ENCODE data around the gene RAB23. TPM values are rescaled to one million over a fixed set of nuclear protein-coding genes. Genes with fewer than 3 reads are reported as not detected.

RAB23 gene
- total and polyA plus RNA-seq, 2 of the 8 experiments (the other 6 are each of a cell fraction or from before 2014, with no cell fraction given): 6.5 to 17.2 TPM

- peaks cover 0 to 2% of the 10 kb centered on the region in 2 experiments for H4K20me1 ChIP-seq (replicated peaks in 1 of 2; ENCODE audit: control insufficient read depth in 1 of 2, insufficient read depth in 2 of 2, low read length in 2 of 2)
- no peak for TF ChIP-seq NRF1 (IDR thresholded peaks at IDR 0.05; ENCODE audit: low read depth, low read length)
- no peak for TF ChIP-seq TAF7 (optimal IDR thresholded peaks at IDR 0.05; ENCODE audit: borderline replicate concordance, low read depth, low read length)
- no peak for TF ChIP-seq HDAC2 (IDR thresholded peaks at IDR 0.05; ENCODE audit: borderline replicate concordance in 1 of 2, low read depth in 2 of 2, low read length in 2 of 2)
- TF ChIP-seq POLR2AphosphoS5 (IDR thresholded peaks at IDR 0.05; ENCODE audit: low read depth, low read length): no peak
- no peak for TF ChIP-seq USF2 (IDR thresholded peaks at IDR 0.05; ENCODE audit: low read length)
- TF ChIP-seq POLR2A (IDR thresholded peaks at IDR 0.05; ENCODE audit: control extremely low read depth in 1 of 2, low read depth in 2 of 2, low read length in 2 of 2): no peak
- no peak for TF ChIP-seq CREB1 (IDR thresholded peaks at IDR 0.05)
- TF ChIP-seq GTF2F1 (IDR thresholded peaks at IDR 0.05; ENCODE audit: borderline replicate concordance, low read depth, low read length): no peak
- no peak for TF ChIP-seq KDM4A (IDR thresholded peaks at IDR 0.05; ENCODE audit: low read depth, low read length, severe bottlenecking)
- no peak for TF ChIP-seq CHD2 (IDR thresholded peaks at IDR 0.05; ENCODE audit: low read length)
- TF ChIP-seq MAFK (IDR thresholded peaks at IDR 0.05; ENCODE audit: low read depth, low read length): no peak
- TF ChIP-seq SIRT6 (IDR thresholded peaks at IDR 0.05; ENCODE audit: low read length): no peak
Observed at GRCh38 chr6:57177545-57178265, 44.4 kb downstream of the RAB23 start.

More at GRCh38 chr6:57177545-57178265, 44.4 kb downstream of the RAB23 start:
- POLR2A ChIA-PET (ENCODE audit: partially characterized antibody): interaction anchor here (0.9 to 1.0 kb wide), 3 partner anchors 8 to 12 kb away, joined by 3 to 6 read pairs (median 3); no protein-coding TSS in a partner anchor
- no peaks in the 10 kb centered on the region for H3K9me3 ChIP-seq (ENCODE audit: insufficient read depth in 2 of 2, low read depth in 1 of 2, low read length in 1 of 2)
- H2BK120ac ChIP-seq (replicated peaks; ENCODE audit: low read depth, low read length): no peak overlapping the region
- no peak overlapping the region for H3K23ac ChIP-seq (ENCODE audit: insufficient read length)
- FAIRE-seq (no peak), DNase-seq (ENCODE audit: low read depth in 1 of 2, low spot score in 2 of 2) (no peak)
- H3K36me3 ChIP-seq (ENCODE audit: control insufficient read depth in 2 of 4, insufficient read depth in 4 of 4, low read length in 3 of 4): peaks cover 0 to 5% (median 3%) of the 10 kb centered on the region in 4 experiments; a peak in 3 of 8 replicates
- peaks cover 2 to 17% (median 6%) of the 10 kb centered on the region in 4 experiments; a peak in 5 of 7 replicates for H3K4me1 ChIP-seq (replicated peaks in 1 of 4; ENCODE audit: control insufficient read depth in 3 of 4, insufficient read depth in 4 of 4, low read length in 3 of 4)
- no peak overlapping the region for H2BK20ac ChIP-seq (ENCODE audit: low read length)
- no peak overlapping the region for H3K4me3 ChIP-seq (ENCODE audit: extremely low read depth in 1 of 4, insufficient read depth in 2 of 4, low read depth in 3 of 4, low read length in 4 of 4)
- WGBS, 2 experiments (ENCODE audit: extremely low coverage in 1 of 2, insufficient coverage in 1 of 2, insufficient read length in 1 of 2, insufficient replicate concordance in 2 of 2, low coverage in 1 of 2, low lambda C conversion rate in 2 of 2, missing lambda C conversion rate in 1 of 2): 86% methylated on average over 11 of the region's 11 CpGs; no CpG with 5 or more reads in 1 of the 2 experiments
- H4K91ac ChIP-seq (replicated peaks; ENCODE audit: insufficient read length, low read length): no peak overlapping the region
- H3K79me2 ChIP-seq (ENCODE audit: control insufficient read depth in 1 of 2, insufficient read depth in 2 of 2, low read length in 2 of 2): peaks cover 3 to 80% of the 10 kb centered on the region in 2 experiments; a peak in 2 of 4 replicates
- no peak overlapping the region for H3K9ac ChIP-seq (replicated peaks in 1 of 4; ENCODE audit: extremely low read depth in 1 of 4, low read depth in 3 of 4, low read length in 3 of 4)
- H3K4me2 ChIP-seq (ENCODE audit: insufficient read depth in 1 of 2, low read depth in 2 of 2, low read length in 2 of 2): no peak overlapping the region; a peak in 1 of 4 replicates
- H2BK5ac ChIP-seq (ENCODE audit: low read depth, low read length): no peak overlapping the region
- H2BK15ac ChIP-seq (ENCODE audit: low read length): no peak overlapping the region
- H3K27ac ChIP-seq (ENCODE audit: low read depth, low read length): no peak overlapping the region
- H3K4ac ChIP-seq (replicated peaks; ENCODE audit: insufficient read length, low read depth, low read length): no peak overlapping the region
- H3K56ac ChIP-seq (replicated peaks; ENCODE audit: insufficient read length, low read depth, low read length): no peak overlapping the region
- peaks cover 3% of the 10 kb centered on the region for H3K23me2 ChIP-seq (ENCODE audit: low read depth, low read length)
- no peaks in the 10 kb centered on the region; the same call in 1 of the 2 replicates for H3K79me1 ChIP-seq (ENCODE audit: low read depth, low read length)
- no peak overlapping the region for H3K14ac ChIP-seq (ENCODE audit: insufficient read length)
- H3K27me3 ChIP-seq (replicated peaks in 1 of 4; ENCODE audit: control insufficient read depth in 3 of 4, extremely low read depth in 1 of 4, insufficient read depth in 3 of 4, low read length in 3 of 4): peaks cover 0 to 5% (median 2%) of the 10 kb centered on the region in 4 experiments; a peak in 3 of 7 replicates
- no peak overlapping the region for H4K8ac ChIP-seq (ENCODE audit: extremely low read depth, insufficient read depth, low read length)
- no peak overlapping the region for H2AFZ ChIP-seq (ENCODE audit: low read length)
- H2AK5ac ChIP-seq (ENCODE audit: low read depth, low read length): no peak overlapping the region
- CTCF ChIA-PET (ENCODE audit: partially characterized antibody): interaction anchor here (0.7 to 1.5 kb wide), 5 partner anchors 21 to 581 kb away, joined by 3 to 6 read pairs (median 4); partner anchors contain the start of gene PRIM2
- H2BK12ac ChIP-seq (ENCODE audit: low read depth, low read length): no peak overlapping the region
- no peak overlapping the region for H4K5ac ChIP-seq (ENCODE audit: insufficient read length, low read depth, low read length)
- H3K18ac ChIP-seq (ENCODE audit: extremely low read depth, low read length): no peak overlapping the region
